NOMO-1 treated with DMSO at 0.1 percent for 48 hours (cell line): ENCODE measurements around the gene TMOD1.
A peak's percentile ranks its signal among the peaks of the same experiment; 100 is the strongest.
"Not testable (repeated sequence)": the region's sequence is repeated elsewhere in the genome, so short reads cannot be mapped to it uniquely, and the experiment has no call there.

ENCODE experiments used
- DNase-seq: peaks from one replicate; lab custom pipeline; 2025; ENCODE audit not compliant: unreplicated experiment; lab: John Stamatoyannopoulos, UW

The TMOD1 gene

GRCh38 chr9:97586909-97587308, 85.4 kb downstream of the TMOD1 start:
- not testable (repeated sequence) for DNase-seq

GRCh38 chr9:97591535-97591934, 90.1 kb downstream of the TMOD1 start:
- no peak for DNase-seq

GRCh38 chr9:97592126-97592525, 90.7 kb downstream of the TMOD1 start:
- no peak for DNase-seq

GRCh38 chr9:97593960-97594359, 92.5 kb downstream of the TMOD1 start:
- no peak for DNase-seq

- no peak for DNase-seq
Observed at GRCh38 chr9:97594381-97594921, 93.0 kb downstream of the TMOD1 start.

- no peak for DNase-seq
Observed at GRCh38 chr9:97596906-97597305, 95.4 kb downstream of the TMOD1 start.

- DNase-seq = peak; percentile 83
Observed at GRCh38 chr9:97598461-97599288, 97.2 kb downstream of the TMOD1 start.

- no peak for DNase-seq
Observed at GRCh38 chr9:97599314-97599846, 97.9 kb downstream of the TMOD1 start.

- DNase-seq = no peak
Observed at GRCh38 chr9:97600531-97601227, 99.2 kb downstream of the TMOD1 start.

GRCh38 chr9:97601228-97601898, 99.9 kb downstream of the TMOD1 start:
- no peak for DNase-seq

- DNase-seq = no peak
Observed at GRCh38 chr9:97602430-97602829, 101.0 kb downstream of the TMOD1 start.

- DNase-seq = no peak
Observed at GRCh38 chr9:97604901-97605645, 103.6 kb downstream of the TMOD1 start.

GRCh38 chr9:97615439-97616072, 114.1 kb downstream of the TMOD1 start:
- DNase-seq = peak; percentile 53

- peak; percentile 3 for DNase-seq
Observed at GRCh38 chr9:97617939-97618416, 116.5 kb downstream of the TMOD1 start.

GRCh38 chr9:97620063-97620462, 118.6 kb downstream of the TMOD1 start:
- DNase-seq = not testable (repeated sequence)

GRCh38 chr9:97622483-97622882, 121.0 kb downstream of the TMOD1 start:
- DNase-seq = not testable (repeated sequence)

GRCh38 chr9:97623946-97624345, 122.5 kb downstream of the TMOD1 start:
- DNase-seq = no peak

GRCh38 chr9:97625620-97626019, 124.2 kb downstream of the TMOD1 start:
- no peak for DNase-seq

- no peak for DNase-seq
Observed at GRCh38 chr9:97627624-97628023, 126.2 kb downstream of the TMOD1 start.

GRCh38 chr9:97628668-97629067, 127.2 kb downstream of the TMOD1 start:
- DNase-seq = no peak
